CD4-positive, alpha-beta T cell treated with Interleukin-4 for 4 hours (primary cell): ENCODE data around the gene MRPS2.
"Not testable (repeated sequence)": the region's sequence is repeated elsewhere in the genome, so short reads cannot be mapped to it uniquely, and the experiment has no call there.

Source experiments
- DNase-seq: peaks from one replicate; pipeline ENCODE4 v3.0.0-alpha.2; 2020

Gene MRPS2

DNA sequence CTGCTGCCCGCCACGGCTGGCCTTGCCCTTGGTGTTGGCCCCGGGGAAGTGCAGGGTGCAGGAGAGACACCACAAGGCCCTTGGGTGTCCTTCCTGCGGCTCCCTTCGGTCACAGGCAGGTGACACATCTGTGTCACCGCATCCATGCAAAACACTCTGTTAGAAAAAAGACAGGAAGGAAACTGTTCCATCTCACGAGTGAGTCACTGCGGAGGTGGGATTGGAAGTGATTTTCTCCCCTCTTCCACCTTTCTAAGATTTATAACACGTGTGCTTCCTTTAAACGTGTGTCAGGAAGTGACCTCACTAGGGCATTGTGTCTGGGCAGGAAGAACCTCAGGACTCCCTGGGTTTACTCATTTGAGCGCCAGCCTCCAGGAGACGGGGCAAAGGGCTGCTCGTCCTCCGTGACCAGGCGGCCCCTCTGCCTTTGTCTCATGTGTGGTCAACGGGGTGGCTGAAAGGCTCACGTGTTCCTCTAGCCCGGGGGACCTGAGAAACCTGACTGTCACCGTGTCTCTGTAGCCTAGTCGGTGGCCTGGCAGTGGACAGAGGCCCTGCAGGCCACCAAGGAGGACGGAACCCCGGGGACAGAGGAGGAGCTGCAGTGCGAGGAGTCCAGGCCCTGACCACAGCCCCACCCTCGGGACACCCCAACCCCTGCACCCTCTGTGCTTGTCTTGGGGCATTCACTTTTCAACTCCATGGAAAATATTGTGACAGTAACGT lies 15.8 kb downstream of the MRPS2 start:
- no peak for DNase-seq

- DNase-seq, result no peak
Measured at GRCh38 chr9:135517407-135517822, 16.9 kb downstream of the MRPS2 start.

DNA sequence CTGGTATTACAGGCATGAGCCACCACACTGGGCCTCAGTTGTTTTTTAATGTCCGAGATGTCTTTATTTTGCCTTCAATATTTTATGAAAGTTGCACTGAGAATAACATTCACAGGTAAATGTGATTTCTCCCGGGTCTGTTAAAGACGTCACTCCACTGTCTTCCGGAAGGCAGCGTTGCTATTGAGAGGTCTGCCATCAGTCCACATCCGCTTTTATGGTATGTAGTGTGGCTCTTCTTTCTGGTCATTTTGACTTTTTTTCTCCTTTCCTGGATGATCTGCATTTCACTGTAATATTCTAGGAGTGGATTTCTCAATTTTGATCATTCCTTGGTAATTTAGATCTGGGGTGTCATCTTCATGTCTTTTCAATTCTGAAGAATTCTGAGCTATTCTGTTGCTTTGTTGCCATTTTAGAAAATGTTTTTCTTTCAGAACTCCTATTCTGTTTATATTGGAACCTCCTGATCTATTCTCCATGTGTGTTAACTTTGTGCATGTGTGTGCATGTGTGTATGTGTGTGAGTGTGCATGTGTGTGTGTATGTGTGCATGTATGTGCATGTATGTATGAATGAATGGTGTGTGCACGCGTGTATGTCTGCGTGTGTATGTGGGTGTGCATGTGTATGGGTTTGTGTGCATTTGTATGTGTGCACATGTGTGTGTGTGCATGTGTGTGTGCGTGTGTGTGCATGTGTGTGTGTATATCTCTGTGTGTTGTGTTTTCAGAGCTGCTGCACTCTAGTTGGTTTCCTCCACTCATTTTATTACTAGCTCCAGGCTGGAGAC lies 18.9 kb downstream of the MRPS2 start:
- DNase-seq, result no peak

DNA sequence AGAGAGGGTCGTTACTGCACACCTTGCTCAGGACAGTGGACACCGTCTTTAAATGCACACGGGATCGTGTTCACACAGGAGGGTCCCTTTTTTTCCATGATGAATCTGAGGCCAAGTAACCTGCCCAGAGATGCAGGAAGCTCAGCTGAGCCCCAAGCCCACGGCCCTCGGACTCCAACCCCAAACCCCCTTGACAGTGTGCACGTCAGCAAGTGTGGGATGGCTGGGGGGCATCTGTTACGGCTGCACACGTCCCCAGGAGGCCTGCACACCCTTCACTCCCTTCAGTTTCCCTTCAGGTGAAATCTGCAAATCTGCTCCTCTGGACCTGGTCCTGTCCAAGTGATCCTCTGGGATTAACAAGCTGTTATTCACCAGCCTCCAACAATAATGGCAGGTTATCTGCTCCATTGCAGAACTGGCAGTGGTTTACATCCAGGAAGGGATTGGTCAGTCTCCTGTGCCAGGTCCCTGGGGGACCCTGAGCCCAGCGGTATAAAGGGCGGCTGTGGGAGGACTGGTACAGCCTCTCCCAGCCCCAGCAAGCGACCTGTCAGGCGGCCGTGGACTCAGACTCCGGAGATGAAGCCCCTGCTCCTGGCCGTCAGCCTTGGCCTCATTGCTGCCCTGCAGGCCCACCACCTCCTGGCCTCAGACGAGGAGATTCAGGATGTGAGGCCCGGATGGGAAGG lies 20.6 kb downstream of the MRPS2 start, which contains the start of gene LCN1:
TSS of gene LCN1 (plus strand) at position 525 of the 692 bp plus-strand sequence. CDS start at position 583, 58 bp downstream.
- no peak for DNase-seq

- DNase-seq, result no peak
Measured at GRCh38 chr9:135521608-135522095, 21.2 kb downstream of the MRPS2 start.

- no peak for DNase-seq
Measured at GRCh38 chr9:135522137-135522877, 21.8 kb downstream of the MRPS2 start.

DNA sequence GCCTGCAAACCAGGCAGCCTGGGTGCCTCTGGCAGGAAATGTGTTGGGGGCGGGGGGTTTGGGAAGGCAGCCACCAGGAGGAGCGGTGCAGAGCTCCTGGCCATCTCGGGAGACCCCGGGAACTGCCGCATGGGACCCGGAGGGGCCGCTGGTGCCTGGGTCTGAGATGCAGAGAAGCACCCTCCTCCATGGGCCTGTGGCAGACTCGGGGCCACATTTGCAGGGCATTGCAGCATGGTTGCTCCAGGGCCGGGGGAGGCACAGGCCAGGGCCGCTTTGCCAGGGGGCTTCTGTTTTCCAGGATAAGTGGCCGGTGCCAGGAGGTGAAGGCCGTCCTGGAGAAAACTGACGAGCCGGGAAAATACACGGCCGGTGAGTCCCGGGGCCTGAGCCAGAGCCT lies 22.4 kb downstream of the MRPS2 start:
- no peak for DNase-seq

DNA sequence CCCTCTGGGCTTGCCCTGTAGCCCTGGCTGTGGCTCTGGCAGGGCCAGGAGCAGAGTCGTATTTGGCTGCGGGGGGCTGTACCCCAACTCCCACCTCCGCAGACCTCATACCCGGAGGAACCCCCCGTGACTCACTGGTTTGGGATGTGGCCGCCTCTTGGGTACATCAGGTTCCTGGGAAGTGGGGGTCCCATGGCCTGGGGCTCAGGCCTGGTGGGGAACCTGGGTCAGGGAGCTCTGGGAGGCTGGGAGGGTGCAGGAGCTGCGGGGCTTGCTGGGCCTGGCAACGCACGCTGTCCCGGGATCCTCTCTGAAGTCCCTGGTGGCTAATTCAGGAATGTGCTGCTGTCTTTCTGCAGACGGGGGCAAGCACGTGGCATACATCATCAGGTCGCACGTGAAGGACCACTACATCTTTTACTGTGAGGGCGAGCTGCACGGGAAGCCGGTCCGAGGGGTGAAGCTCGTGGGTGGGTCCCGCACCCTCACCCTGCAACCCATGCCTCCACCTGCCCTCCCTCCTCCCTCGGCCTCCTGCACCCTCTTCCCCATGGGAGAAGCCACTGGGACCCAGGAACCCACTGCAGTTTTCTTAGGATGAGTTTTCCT lies 23.1 kb downstream of the MRPS2 start:
- no peak for DNase-seq

DNA sequence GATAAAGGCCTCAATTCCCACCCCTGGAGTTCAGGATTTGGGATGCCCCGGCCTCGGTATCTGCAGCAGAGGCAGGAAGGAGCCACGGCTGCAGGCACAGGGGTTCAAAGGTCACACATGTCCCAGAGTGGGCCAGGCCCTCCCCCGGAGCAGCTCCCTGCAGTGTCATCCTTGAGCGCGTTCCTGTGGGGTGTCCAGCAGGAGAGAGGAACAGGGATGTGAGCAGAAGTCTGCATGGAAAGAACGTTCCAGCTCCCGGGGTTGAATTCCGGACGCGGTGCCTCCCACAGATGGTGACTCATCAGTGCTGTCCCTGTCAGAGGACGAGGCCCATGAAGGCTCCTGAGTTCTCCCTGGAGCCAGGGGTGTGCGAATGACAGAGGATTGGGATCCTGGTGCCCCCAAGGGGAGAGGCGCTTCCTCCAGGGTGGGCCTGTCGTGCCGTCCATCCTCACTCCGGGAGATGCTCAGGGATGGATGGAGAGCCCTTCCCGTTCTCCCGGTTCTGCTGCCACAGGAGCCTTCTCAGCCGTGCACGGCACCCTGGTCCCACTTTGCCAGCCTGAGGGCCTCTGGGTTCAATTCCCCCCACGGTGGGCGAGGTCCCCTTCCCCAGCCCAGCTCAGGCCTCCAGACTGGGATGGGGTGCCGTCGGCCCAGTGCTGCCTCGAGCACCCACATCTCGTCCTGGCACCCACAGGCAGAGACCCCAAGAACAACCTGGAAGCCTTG lies 23.8 kb downstream of the MRPS2 start:
- no peak for DNase-seq

DNA sequence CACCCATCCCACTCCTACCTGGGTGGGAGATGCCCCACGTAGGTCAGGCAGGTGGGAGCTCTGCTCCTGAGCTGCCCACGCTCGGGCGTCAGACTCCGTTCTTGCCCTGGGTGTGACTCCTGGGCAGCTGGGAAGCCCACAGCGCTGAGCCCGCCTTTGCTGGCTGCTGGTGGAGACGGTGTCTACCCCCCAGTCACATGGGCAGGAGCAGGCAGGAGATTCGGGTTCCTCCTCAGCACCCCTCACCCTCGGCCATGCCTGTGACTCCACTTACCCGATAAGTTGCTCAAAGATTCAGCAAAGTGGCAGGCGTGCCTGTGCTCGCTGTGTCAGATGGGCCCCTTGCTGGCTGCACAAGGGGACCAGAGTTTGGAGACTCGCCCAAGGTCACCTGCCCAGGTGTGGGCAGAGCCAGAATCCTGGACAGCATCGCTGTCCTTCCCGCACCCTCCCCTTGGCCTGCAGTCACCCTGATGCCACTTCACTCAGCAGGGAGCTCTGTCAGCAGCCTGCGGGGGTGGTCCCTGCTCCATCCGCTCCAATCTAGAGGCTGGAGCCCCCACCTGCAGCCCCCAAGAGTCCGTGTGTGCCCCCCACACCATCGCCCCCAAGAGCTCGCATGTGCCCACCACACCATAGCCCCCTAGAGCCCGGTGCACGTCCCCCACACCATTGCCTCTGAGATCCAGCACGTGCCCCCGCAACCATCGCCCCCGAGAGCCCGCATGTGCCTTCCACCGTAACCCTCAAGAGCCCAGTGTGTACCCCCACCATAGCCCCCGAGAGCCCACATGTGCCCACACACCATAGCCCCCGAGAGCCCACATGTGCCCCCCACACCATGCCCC lies 25.0 kb downstream of the MRPS2 start:
- no peak for DNase-seq

GRCh38 chr9:135526089-135526729 lies 25.7 kb downstream of the MRPS2 start:
- no peak for DNase-seq

DNA sequence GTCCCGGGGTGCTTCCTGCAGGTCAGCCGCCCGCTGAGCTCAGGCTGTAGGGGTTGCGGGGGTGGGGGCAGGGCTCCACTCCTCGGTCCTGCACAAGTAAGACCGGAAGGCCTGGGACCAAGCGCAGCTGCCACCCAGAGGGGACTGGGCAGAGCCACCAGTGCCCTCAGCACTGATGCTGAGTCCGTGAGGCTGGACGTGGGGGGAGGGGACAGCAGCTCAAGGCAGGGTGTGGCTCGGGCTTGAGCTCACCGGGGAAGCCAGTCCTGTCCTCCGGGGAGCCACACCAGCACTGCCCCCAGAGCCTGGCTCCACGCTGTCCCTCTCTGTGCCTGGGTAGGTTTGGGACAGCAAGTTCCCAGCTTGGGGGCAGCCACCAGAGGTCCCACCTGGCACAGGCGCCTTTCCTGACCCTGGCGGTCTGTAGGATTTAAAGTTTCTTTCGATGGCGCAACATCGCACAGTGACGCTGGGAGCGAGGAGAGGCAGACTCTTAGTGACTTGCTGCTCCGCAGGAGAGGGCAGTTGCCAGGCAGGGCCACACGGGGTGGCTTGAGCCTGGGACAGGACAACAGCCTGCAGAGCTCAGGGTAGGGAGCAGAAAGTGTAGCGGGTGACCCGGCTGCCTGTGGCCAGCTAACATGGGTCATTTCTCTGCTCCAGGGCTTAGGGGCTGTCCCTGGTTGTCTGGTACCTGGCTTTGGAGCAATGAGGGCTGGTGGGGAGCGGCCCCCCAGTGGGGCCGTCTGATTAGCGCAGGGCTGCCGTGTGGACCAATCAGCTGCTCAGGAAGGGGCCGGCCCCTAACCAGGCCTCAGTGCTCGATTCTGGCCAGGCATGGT lies 26.5 kb downstream of the MRPS2 start:
- no peak for DNase-seq

DNA sequence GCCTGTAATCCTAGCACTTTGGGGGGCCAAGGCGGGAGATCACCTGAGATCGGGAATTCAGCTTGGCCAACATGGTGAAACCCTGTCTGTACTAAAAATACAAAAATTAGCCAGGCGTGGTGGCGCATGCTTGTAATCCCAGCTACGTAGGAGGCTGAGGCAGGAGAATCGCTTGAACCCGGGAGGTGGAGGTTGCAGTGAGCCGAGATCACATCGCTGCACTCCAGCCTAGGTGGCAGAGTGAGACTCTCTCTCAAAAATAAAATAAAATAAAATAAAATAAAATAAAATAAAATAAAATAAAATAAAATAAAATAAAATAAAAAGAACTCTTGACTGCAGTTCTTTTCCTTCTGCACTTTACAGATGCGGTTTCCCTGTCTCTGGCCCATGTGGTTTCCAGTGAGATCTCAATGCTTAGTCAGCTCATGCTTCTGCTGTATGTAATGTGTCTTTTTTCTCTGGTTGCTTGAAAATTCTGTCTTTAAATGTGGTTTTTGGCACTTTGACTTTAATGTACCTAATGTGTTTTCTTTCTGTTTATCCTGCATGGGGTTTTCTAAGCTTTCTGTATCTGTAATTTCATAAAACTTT lies 28.5 kb downstream of the MRPS2 start:
- not testable (repeated sequence) for DNase-seq

DNA sequence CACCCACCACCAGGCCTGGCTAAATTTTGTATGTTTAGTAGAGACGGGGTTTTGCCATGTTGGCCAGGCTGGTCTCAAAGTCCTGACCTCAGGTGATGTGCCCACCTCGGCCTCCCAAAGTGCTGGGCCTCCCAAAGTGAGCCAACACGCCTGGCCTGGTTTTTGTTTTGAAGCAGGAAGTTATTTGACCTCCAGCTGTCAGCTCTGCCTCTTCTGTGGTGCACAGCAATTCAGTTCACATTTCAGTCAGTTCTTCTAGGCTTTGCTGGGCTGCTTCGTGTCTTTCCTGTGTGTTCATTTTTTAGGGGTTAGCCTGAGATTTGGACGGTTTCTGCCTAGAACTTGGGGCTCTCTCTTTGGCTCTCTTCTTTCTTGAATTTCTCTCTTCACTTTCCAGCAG lies 29.7 kb downstream of the MRPS2 start:
- DNase-seq, result no peak

DNA sequence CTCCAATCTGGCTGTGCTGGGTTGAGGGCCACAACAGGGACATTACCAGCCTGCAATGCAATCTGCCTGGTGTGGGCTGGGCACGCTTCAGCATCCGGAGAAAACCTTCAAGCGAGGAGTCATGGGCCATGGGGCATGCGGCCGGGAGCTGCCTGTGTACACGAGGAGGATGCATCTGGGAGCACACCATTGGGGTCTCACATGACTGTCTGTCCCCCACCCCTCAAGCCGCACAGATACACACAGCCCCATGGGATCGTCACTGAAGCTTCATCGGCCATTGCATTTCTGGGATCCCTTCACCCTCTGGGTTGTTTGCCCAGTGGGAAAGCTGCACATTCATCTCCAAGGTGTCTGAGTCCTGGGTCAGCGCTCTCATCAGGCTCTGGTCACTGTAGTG lies 30.6 kb downstream of the MRPS2 start:
- DNase-seq, result no peak

DNA sequence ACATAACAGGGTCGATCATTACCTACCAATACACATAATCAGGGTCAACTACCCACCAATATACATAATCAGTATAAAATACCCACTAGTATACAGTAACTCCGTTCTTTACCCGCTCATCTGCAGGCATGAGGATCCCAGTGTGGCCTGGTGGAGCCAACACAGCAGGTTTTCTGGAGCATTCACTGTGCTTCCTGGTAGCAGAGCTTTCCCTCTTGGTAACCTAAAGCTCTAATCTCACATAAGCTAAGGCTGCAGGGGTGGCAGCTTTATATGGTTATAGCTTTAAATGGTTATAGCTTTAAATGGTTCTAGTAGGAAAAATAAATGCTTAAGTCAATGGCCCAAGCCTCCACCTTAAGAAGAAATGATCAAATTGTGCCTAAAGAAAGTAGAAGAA lies 32.6 kb downstream of the MRPS2 start:
- no peak for DNase-seq

- no peak for DNase-seq
Measured at GRCh38 chr9:135533674-135534073, 33.2 kb downstream of the MRPS2 start.

GRCh38 chr9:135534192-135534711 lies 33.8 kb downstream of the MRPS2 start:
- not testable (repeated sequence) for DNase-seq
